ACHN (cell line): ENCODE measurements around the gene BRAT1.
"Not testable (repeated sequence)": the region's sequence is repeated elsewhere in the genome, so short reads cannot be mapped to it uniquely, and the experiment has no call there.

Experiments used
- DNase-seq: peaks from one replicate; pipeline ENCODE4 v3.0.0-alpha.2; 2015
- in situ Hi-C: cut with HindIII; loops from 2 replicates; pipeline ENCODE4 v1.10.0; 2017; ENCODE audit warnings: low sequenced_read_pairs, low pct_ligation_motif_present, low pct_unique_long_range_greater_than_20kb

BRAT1 gene

DNA sequence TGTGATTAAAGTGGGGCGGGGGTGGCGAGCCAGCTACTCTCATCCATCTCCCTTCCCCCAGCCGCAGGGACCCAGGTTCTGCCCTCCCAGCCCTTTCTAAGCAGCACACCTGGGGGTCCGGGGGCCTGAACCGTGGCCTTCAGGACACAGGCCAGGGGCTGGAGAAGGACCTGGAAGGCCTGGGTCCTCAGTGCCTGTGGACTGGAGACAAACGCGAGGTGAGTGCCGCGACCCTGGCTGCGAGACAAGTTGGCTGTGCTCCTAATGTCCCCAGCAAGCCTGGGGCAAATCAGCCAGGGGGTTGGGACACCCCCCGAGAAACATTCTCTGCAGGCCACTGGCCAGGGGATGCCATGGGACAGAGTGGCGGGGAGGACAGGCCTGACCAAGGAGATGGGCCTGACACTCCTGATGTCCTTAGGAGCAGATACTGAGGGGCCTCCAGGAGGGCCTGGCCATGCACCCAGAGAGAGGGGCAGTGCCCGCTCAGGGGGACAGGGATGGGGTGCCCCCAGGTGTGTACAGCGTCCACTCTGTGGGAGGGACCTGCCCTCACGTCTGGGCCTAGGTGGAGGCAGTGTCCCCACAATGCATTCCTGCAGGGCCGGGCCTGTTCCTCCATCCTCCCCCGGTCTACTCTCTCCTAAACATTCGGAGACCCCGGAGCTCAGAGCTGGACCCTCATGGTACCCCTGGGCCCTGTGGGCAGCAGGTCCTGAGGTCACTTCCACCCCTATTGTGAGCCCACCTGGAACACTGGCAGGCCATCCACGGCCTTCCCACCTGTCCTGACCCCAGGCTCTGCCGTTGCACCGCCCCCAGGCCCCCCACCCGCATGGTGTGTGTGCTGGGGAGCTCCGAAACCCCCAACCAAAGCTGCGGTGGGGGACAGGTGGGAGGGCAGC lies 13.1 kb downstream of the BRAT1 start:
- DNase-seq: no peak
- in situ Hi-C loops: no loop called here

DNA sequence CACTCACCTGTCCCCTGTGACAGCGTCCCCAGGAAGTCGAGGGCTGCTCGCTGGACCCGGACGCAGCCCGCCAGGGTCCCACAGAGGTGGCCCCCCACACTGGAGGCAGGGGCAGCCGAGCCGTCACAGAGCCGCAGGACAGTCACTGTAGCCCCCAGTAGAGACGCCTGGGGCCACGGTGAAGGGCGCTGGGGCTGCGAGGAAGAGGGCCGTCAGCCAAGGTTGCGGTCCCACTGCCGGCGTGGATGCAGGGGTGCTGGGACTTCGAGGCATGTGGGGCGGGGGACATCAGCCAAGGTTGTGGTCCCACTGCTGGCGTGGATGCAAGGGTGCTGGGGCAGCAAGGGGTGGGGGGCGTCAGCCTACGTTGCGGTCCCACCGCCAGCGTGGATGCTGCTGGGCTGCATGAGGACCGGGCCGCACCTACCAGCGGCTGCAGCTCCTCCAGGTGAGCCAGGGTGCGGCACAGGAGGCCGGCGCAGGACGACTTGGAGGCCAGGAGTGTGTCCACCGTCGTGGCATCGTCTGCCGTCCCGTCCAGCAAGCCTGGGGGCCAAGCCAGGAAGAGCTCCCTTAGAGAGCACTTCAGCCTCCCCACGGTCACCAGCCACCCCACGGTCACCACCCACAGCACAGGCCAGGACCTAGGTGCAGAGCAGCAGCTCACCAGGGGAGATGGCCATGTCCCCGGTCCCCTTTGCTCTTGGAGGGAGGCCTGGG lies 13.9 kb downstream of the BRAT1 start:
- no peak for DNase-seq
- in situ Hi-C loops: no loop called here

DNA sequence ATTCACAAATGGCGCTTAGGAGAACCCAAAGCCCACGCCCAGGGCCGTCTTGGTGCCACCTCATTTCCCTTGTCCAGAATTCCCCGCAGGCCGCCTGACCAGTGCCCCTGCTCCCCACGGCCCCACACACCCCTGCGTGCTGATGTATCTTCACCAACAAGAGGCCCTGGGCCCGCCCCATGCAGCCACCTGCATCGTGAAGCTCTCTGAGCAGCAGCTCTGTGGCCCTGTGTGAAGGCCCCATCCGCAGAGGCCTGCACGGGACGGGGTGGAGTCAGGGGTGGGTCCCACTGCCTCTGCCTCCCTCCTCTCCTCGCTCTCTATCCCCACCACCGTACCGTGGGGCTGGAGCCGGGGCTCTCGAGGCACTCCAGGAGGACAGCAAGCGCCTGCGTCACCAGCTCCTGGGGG lies 14.7 kb downstream of the BRAT1 start:
- in situ Hi-C loops: no loop called here
- DNase-seq: no peak

DNA sequence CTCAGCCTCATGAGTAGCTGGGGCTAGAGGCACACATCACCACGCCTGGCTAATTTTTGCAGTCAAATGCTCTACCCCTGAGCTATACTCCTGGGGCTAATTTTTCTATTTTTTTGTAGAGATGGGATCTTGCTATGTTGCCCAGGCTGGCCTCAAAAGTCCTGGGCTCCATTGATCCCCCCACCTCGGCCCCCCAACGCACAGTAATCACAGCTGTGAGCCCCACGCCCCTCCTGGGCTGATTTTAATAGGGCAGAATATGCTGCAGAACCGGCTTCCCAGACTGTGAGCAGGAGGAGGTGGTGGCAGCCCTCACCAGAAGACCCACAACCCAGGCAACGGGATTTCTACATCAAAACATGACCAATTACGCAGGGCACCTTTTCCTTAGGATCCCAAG lies 15.2 kb downstream of the BRAT1 start:
- no peak for DNase-seq
- in situ Hi-C loops: no loop called here

DNA sequence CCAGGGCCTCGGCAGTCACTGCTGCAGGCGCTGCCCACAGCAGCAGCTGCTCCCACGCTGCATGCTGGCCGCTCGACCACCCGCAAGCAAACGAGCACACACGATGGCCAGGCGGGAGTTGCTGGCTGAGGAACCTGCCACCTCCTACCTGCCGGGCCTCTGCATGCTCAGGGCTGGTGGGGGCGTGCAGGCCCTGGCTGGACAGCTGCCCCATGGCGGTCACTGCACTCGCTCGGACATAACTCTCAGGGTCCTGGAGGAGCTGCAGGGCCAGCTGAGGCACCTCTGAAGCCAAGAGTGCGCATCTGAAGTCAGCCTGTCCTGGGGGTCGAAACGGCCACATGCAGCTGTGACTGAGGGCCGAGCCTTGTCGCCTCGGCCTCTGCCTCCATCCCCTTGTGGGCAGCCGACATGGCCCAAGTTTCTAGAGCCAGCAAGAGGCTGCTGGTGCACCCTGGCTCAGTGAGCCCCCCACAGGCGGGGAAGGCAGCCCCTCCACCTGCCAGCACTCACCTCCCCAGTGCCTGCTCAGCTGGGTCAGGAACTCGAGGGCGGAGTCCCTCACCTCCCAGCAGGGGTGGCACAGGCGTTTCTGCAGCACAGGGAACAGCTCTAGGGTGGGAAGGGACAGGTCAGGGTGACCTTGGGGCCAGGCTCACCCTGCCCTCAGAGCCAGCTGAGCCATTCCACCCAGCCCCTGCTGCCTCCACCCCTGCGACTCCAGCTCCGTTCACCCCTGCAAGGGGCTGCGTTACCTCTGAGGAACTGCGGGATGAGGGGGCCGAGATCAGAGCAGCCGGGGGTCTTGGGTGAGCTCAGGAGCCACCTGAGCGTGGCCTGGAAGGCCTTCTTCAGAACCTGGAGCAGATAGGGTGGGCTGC lies 16.1 kb downstream of the BRAT1 start:
- in situ Hi-C loops: no loop called here
- no peak for DNase-seq

DNA sequence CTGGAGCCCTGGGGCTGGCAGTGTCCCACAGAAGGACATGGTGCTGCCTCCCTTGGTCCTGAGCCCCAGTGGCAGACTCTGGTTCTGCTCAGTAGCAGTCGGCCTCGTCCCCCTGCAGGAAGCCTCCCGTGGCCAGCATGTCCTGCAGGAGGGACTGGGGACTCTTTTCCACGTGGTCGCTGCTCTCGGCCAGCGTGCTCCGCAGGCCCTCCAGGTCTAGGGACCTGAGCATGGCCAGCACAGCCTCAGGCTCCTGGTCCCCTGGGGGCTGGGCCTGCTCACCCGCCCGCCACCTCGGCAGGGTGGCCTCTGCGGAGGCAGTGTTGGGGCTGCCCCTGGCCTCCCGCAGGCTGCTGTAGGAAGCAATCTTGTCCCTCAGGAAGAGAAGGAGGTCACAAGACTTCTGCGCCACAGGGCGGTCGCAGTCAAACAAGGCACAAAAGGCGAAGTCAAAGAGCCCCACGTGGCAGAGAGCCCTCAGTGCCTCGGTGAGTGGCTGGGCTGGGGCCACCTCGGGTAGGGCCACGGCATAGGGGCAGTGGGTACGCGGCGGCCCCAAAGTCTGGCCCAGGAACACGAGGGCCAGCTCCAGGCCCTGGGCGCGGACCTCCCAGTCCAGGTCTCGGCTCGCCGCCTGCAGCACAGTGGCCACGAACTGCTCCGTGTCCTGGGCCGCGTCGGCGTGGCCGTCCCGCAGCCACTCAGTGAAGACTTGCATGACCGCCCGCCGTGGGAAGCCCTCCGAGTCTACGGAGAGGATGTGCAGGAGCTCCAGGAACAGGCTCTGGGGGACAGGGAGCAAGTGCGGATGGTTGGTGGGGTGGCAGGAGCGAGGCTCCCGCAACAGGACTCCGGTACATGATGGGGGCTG lies 17.1 kb downstream of the BRAT1 start:
- DNase-seq: no peak

DNA sequence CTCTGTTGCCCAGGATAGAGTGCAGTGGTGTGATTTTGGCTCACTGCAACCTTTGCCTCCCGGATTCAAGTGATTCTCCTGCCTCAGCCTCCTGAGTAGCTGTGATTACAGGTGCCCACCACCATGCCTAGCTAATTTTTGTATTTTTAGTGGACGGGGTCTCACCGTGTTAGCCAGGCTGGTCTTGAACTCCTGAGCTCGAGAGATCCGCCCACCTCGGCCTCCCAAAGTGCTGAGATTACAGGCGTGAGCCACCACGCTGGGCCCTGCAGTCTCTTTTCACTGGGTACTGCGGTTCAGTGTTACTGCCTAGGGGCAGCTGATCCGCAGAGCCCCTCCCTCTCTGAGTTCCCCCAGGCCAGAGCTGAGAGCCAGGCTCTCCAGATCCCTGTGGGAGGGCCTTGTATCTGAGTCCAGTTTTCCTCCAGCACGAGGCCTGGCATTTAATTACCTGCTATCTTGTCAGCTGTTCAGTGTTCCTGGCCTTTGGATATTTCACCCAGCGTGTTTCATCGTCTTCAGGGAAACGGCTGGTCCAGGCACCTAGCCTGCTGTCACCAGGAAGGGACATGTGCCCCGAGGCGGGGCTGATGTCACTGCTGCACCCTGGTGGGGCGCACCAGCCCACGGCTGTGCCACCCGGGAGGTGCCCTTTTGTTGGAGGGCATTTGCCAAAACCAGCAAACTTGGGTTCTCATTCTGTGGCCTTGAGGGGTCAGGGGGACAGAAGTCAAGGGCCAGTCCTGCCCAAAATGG lies 19.3 kb downstream of the BRAT1 start:
- DNase-seq, in situ Hi-C loops: not testable (repeated sequence)

More for the DNA sequence above, 17.1 kb downstream of the BRAT1 start:
- in situ Hi-C loops: no loop called here

DNA sequence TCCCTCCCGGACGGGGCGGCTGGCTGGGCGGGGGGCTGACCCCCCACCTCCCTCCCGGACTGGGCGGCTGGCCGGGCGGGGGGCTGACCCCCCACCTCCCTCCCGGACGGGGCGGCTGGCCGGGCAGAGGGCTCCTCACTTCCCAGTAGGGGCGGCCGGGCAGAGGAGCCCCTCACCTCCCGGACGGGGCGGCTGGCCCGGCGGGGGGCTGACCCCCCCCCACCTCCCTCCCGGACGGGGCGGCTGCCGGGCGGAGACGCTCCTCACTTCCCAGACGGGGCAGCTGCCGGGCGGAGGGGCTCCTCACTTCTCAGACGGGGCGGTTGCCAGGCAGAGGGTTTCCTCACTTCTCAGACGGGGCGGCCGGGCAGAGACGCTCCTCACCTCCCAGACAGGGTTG lies 21.1 kb downstream of the BRAT1 start:
- DNase-seq, in situ Hi-C loops: not testable (repeated sequence)

DNA sequence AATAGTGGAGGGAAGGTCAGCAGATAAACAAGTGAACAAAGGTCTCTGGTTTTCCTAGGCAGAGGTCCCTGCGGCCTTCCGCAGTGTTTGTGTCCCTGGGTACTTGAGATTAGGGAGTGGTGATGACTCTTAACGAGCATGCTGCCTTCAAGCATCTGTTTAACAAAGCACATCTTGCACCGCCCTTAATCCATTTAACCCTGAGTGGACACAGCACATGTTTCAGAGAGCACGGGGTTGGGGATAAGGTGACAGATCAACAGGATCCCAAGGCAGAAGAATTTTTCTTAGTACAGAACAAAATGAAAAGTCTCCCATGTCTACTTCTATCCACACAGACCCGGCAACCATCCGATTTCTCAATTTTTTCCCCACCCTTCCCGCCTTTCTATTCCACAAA lies 21.8 kb downstream of the BRAT1 start:
- DNase-seq, in situ Hi-C loops: not testable (repeated sequence)

DNA sequence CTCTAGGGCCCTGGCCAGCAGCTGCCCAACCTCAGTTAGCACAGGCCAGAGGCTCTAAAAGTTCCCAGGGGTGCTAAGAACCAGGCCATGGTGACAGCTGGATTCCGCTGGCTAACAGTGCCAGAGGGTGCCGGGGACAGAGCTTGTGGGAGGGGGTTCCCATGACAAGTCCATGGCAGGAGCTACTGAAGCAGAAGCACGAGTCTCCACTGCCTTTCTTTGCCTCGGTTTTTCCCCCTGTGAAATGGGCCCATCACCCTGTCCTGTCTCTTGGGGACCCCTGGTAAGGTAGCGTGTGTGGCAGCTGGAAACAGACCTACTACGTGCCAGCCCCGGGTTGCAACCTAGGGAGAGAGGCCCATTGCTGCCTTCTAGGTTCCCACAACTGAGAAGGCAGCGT lies 22.5 kb downstream of the BRAT1 start:
- DNase-seq, in situ Hi-C loops: not testable (repeated sequence)

DNA sequence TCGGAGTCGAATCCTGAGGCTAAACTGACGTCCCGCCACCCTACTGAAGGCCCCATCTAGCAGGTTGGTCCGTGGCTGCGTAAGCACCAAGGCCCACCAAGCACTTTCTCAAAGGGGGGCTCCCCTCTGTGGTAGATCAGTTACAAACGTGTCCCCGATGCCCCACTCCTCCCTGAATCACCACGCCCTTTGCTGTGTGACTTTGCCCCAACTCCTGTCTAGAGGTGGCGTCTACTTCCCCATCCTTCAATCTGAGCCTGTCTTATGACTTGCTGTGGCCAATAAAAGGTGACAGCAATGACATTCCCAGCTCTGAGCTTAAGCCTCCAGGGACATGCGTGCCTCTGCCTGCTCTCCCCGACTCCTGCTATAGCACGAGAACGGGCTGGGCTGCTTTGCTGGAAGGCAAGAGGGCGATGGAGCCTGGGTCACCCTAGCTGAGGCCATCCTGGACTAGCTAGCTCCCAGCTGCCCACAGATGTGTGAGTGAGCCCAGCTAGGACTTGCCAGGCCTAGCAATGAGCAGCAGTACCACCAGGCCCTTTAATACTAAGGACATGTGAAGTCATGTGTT lies 23.0 kb downstream of the BRAT1 start:
- DNase-seq, in situ Hi-C loops: not testable (repeated sequence)

DNA sequence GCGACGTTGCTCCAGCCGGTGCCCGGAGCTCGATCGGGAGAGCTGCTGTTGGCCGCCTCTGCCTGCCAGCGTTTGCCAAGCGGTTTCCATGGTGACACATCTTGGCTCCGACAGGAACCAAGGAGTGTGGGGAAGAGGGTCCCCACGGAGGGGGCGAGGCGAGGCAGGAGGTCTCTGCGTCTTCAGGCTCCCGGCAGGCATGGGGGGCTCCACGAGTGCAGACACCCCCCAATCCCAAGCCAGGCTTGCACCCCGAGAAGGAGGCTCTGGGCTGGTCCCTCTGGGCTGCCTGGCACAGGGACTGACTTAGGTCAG lies 23.6 kb downstream of the BRAT1 start:
- in situ Hi-C loops, DNase-seq: not testable (repeated sequence)

DNA sequence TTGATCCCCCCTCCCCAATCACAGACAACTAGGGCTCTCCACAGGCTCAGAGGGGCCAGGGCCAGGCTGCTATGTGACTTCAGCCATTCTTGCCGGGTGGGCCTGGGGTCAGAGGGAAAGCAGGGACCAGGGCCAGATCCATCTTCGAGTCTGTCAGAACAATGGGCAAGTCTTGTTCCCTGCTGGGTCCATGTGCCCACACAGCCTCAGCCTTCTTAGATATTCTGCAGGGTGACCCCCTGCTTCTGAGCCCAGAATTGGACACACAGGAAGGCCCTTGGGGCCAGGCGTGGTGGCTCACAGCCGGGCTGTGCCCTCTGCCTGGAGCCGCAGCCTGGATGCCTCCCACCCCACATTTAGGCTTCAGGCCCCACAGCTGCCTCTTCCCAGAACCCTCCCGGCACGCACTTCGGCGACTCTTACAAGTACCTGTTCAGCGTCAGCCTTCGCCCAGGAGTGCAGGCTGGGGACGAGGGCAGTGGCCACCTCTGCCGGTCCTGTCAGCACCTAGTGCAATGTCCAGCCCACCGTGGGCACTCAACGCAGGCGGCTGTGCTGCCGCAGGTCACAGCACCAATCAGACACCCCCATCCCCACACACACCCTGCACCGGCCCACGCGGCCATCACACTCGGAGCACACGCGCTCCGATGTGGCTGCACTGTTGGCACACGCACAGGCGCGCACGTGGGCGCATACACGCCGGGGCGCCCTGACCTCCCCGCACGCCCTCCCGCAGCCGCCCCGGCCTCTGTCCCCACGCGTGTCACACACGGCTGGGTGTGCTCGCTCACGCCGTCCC lies 24.1 kb downstream of the BRAT1 start:
- in situ Hi-C loops: not testable (repeated sequence)
- peak; percentile 32 for DNase-seq

DNA sequence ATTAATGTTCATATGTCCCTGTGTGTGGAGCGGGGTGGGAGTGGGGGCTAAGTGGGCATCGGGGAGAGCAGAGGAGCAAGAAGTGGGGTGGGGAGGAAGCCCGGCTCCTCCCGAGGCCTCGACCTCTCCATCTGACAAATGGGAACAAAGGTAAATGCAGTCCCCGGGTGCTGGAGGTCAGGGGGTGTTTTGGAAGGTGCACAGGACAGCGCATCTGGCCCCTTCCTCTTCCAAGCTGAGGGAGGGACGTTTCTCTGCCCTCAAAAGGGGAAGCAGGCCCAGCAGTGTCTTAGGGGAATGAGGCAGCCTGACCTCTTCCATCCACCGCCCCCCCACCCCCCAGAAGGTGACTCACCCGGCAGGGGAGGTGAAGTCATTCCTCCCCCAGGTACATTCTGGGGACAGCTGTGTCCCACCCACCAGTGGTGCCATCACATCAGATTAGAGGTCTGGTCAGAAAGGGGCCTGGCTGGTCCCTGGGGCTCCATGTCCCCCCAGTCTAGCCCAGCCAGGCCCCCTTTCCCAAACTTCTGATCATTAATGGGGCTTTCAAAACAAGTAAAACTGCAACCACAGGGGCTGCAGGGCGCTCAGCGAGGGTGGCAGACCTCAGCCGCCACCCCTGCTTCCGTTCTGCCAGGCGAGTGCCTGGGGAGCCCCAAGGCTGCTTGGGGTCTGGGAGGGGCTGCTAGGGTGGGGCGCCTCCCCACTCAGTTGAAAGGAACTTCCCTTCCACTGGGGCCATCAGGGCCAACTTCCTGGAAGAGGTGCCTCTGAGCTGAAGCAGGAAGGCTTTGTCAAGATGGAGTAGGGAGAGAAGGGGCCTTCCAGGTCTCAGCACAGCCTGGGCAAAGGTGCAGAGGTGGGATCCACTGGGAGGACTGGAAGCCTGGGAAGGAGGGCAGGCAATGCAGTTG lies 25.0 kb downstream of the BRAT1 start:
- in situ Hi-C loops: no loop called here
- peak; percentile 49 for DNase-seq
